Fibroblast of lung (primary cell): ENCODE results near the gene IL31.

Source experiments
- CTCF ChIP-seq, 2 donors: IDR thresholded peaks in 1 of 2; conservative IDR thresholded peaks in 1 of 2; 1 replicate in 1 of 2; 2 replicates in 1 of 2; pipeline ENCODE4 v1.5.1; 2011 to 2012; ENCODE audit warnings: low read length in 2 of 2, control low read depth in 1 of 2, inconsistent platforms in 1 of 2, low read depth in 1 of 2, mild to moderate bottlenecking in 1 of 2
- EZH2 ChIP-seq: IDR thresholded peaks from 2 replicates; pipeline ENCODE4 v1.5.1; 2012; ENCODE audit warnings: low read length, control low read depth, mild to moderate bottlenecking; ENCODE audit errors: missing control alignments

- TF ChIP-seq CTCF (conservative IDR thresholded peaks at IDR 0.05 in 1 of 2, IDR thresholded peaks at IDR 0.05 in 1 of 2; ENCODE audit: low read depth in 1 of 2, low read length in 2 of 2) (no peak), EZH2 (no peak)
These were observed 34.2 kb upstream of the IL31 start for GRCh38 chr12:122208073-122208820.
